H1 (cell line): ENCODE data around the gene LAMA3. TPM values are rescaled to one million over a fixed set of nuclear protein-coding genes. Genes with fewer than 3 reads are reported as not detected.

ENCODE experiments used
- CTCF ChIA-PET: fragments of 300-600 bp; sonication (Branson Sonifier 250); formaldehyde crosslinking; loops from one replicate; lab custom pipeline; 2021; ENCODE audit not compliant: partially characterized antibody; lab: Charles Lee
- POLR2A ChIA-PET: fragments of 300-600 bp; sonication (Branson Sonifier 250); formaldehyde crosslinking; loops from one replicate; lab custom pipeline; 2021; ENCODE audit warnings: inconsistent platforms; ENCODE audit not compliant: partially characterized antibody; lab: Charles Lee
- DNase-seq, 2 experiments: peaks; one replicate each; pipeline versions ENCODE4 v3.0.0 to v3.0.0-alpha.2; 2010 to 2022; ENCODE audit warnings: low spot score in 2 of 2, low read depth in 1 of 2, mixed read lengths in 1 of 2
- FAIRE-seq: peaks from 2 replicates; lab custom pipeline; 2011; peaks lifted over from hg19 to GRCh38; lab: Jason Lieb, UNC
- H2AFZ ChIP-seq: 2 replicates; pipeline ENCODE4 v1.8.1; 2012; ENCODE audit warnings: low read length, inconsistent platforms
- H2AK5ac ChIP-seq: 2 replicates; pipeline ENCODE4 v1.6.1; 2013; ENCODE audit warnings: low read depth, low read length
- H2BK120ac ChIP-seq: replicated peaks from 2 replicates; pipeline ENCODE3; 2013; ENCODE audit warnings: low read depth, low read length, inconsistent platforms
- H2BK12ac ChIP-seq: 2 replicates; pipeline ENCODE4 v1.6.1; 2013; ENCODE audit warnings: low read depth, low read length
- H2BK15ac ChIP-seq: 2 replicates; pipeline ENCODE4 v1.6.1; 2013; ENCODE audit warnings: low read length
- H2BK20ac ChIP-seq: 2 replicates; pipeline ENCODE4 v1.6.1; 2013; ENCODE audit warnings: low read length
- H2BK5ac ChIP-seq: 2 replicates; pipeline ENCODE4 v1.6.1; 2013; ENCODE audit warnings: low read depth, low read length
- H3K14ac ChIP-seq: 2 replicates; pipeline ENCODE4 v1.6.1; 2013; ENCODE audit warnings: inconsistent platforms; ENCODE audit not compliant: insufficient read length
- H3K18ac ChIP-seq: 2 replicates; pipeline ENCODE4 v1.6.1; 2013; ENCODE audit warnings: low read length; ENCODE audit errors: extremely low read depth
- H3K23ac ChIP-seq: 2 replicates; pipeline ENCODE4 v1.6.1; 2013; ENCODE audit warnings: inconsistent platforms; ENCODE audit not compliant: insufficient read length
- H3K23me2 ChIP-seq: 2 replicates; pipeline ENCODE4 v1.6.1; 2013; ENCODE audit warnings: low read depth, low read length
- H3K27ac ChIP-seq: 2 replicates; pipeline ENCODE4 v1.6.1; 2011; ENCODE audit warnings: low read depth, low read length, inconsistent platforms
- H3K27me3 ChIP-seq, 4 experiments: replicated peaks in 1 of 4; 1 replicate in 1 of 4; 2 replicates in 3 of 4; pipeline versions ENCODE4 v1.6.1 to v1.8.1; 2011 to 2013; ENCODE audit warnings: low read length in 3 of 4, mild to moderate bottlenecking in 3 of 4, inconsistent platforms in 2 of 4, mixed read lengths in 2 of 4, moderate library complexity in 1 of 4; ENCODE audit not compliant: control insufficient read depth in 3 of 4, insufficient read depth in 3 of 4; ENCODE audit errors: extremely low read depth in 1 of 4
- H3K36me3 ChIP-seq, 4 experiments: 2 replicates each; pipeline versions ENCODE4 v1.6.1 to v1.8.1; 2011 to 2013; ENCODE audit warnings: mild to moderate bottlenecking in 4 of 4, low read length in 3 of 4, moderate library complexity in 2 of 4, control low read depth in 1 of 4, inconsistent platforms in 1 of 4; ENCODE audit not compliant: insufficient read depth in 4 of 4, control insufficient read depth in 2 of 4
- H3K4ac ChIP-seq: replicated peaks from 2 replicates; pipeline ENCODE3; 2013; ENCODE audit warnings: low read length, low read depth, mixed read lengths, inconsistent platforms; ENCODE audit not compliant: insufficient read length
- H3K4me1 ChIP-seq, 4 experiments: replicated peaks in 1 of 4; 1 replicate in 1 of 4; 2 replicates in 3 of 4; pipeline versions ENCODE4 v1.6.1 to v1.8.1; 2011 to 2013; ENCODE audit warnings: low read length in 3 of 4, inconsistent platforms in 2 of 4, mixed read lengths in 1 of 4; ENCODE audit not compliant: insufficient read depth in 4 of 4, control insufficient read depth in 3 of 4
- H3K4me2 ChIP-seq, 2 experiments: 2 replicates each; pipeline versions ENCODE4 v1.6.1 to v1.8.1; 2011 to 2013; ENCODE audit warnings: low read depth in 2 of 2, low read length in 2 of 2, control low read depth in 1 of 2, inconsistent platforms in 1 of 2, mild to moderate bottlenecking in 1 of 2; ENCODE audit not compliant: insufficient read depth in 1 of 2
- H3K4me3 ChIP-seq, 4 experiments: fragments of 200-600, 300-600 bp in 1 of 4; sonication (generic), shearing (Covaris generic), sonication (Bioruptor Twin) in 1 of 4; 2 replicates each; pipeline versions ENCODE4 v1.5.1 to v1.8.1; 2011 to 2016; ENCODE audit warnings: low read length in 4 of 4, low read depth in 3 of 4, control low read depth in 2 of 4, inconsistent platforms in 2 of 4, mild to moderate bottlenecking in 2 of 4, mixed read lengths in 1 of 4, moderate library complexity in 1 of 4; ENCODE audit not compliant: insufficient read depth in 2 of 4; ENCODE audit errors: extremely low read depth in 1 of 4
- H3K56ac ChIP-seq: replicated peaks from 2 replicates; pipeline ENCODE3; 2013; ENCODE audit warnings: low read depth, mild to moderate bottlenecking, mixed read lengths, low read length, inconsistent platforms; ENCODE audit not compliant: insufficient read length
- H3K79me1 ChIP-seq: 2 replicates; pipeline ENCODE4 v1.6.1; 2013; ENCODE audit warnings: low read depth, low read length, control low read depth
- H3K79me2 ChIP-seq, 2 experiments: 2 replicates each; pipeline versions ENCODE4 v1.6.1 to v1.8.1; 2012 to 2013; ENCODE audit warnings: low read length in 2 of 2, mild to moderate bottlenecking in 2 of 2, inconsistent platforms in 1 of 2; ENCODE audit not compliant: insufficient read depth in 2 of 2, control insufficient read depth in 1 of 2
- H3K9ac ChIP-seq, 4 experiments: replicated peaks in 1 of 4; 1 replicate in 1 of 4; 2 replicates in 3 of 4; pipeline versions ENCODE4 v1.6.1 to v1.8.1; 2011 to 2013; ENCODE audit warnings: low read depth in 3 of 4, low read length in 3 of 4, control low read depth in 2 of 4, mild to moderate bottlenecking in 2 of 4, moderate library complexity in 2 of 4, inconsistent platforms in 1 of 4; ENCODE audit errors: extremely low read depth in 1 of 4
- H3K9me3 ChIP-seq, 2 experiments: 2 replicates each; pipeline versions ENCODE4 v1.6.1 to v1.8.1; 2012 to 2013; ENCODE audit warnings: mild to moderate bottlenecking in 2 of 2, moderate library complexity in 2 of 2, control low read depth in 1 of 2, inconsistent platforms in 1 of 2, low read depth in 1 of 2, low read length in 1 of 2, mixed read lengths in 1 of 2; ENCODE audit not compliant: insufficient read depth in 2 of 2
- H4K20me1 ChIP-seq, 2 experiments: replicated peaks in 1 of 2; 2 replicates each; pipeline versions ENCODE3 to v1.8.1; 2011 to 2013; ENCODE audit warnings: inconsistent platforms in 2 of 2, low read length in 2 of 2, mild to moderate bottlenecking in 1 of 2; ENCODE audit not compliant: insufficient read depth in 2 of 2, control insufficient read depth in 1 of 2
- H4K5ac ChIP-seq: 2 replicates; pipeline ENCODE4 v1.6.1; 2013; ENCODE audit warnings: low read length, low read depth, mixed read lengths, inconsistent platforms; ENCODE audit not compliant: insufficient read length
- H4K8ac ChIP-seq: 2 replicates; pipeline ENCODE4 v1.8.0; 2013; ENCODE audit warnings: mild to moderate bottlenecking, moderate library complexity, low read length, inconsistent platforms; ENCODE audit not compliant: insufficient read depth; ENCODE audit errors: extremely low read depth
- H4K91ac ChIP-seq: replicated peaks from 2 replicates; pipeline ENCODE3; 2013; ENCODE audit warnings: low read length, mixed read lengths, inconsistent platforms; ENCODE audit not compliant: insufficient read length
- JUN ChIP-seq: IDR thresholded peaks from 2 replicates; pipeline ENCODE4 v1.6.1; 2011; ENCODE audit warnings: low read depth, mild to moderate bottlenecking, improper control_type of control experiment, low read length
- TAF7 ChIP-seq: optimal IDR thresholded peaks from 2 replicates; pipeline ENCODE3; 2011; ENCODE audit warnings: low read depth, mild to moderate bottlenecking, inconsistent platforms, low read length, moderate library complexity, borderline replicate concordance
- WGBS, 2 experiments: shearing (Covaris generic) in 1 of 2; methylation state at CpG; one replicate each; pipeline versions ENCODE4 v1.1.6 to v1.1.7; 2013 to 2015; ENCODE audit warnings: low lambda C conversion rate in 2 of 2, mixed read lengths in 2 of 2, inconsistent platforms in 1 of 2, low coverage in 1 of 2, missing lambda C conversion rate in 1 of 2; ENCODE audit not compliant: insufficient replicate concordance in 2 of 2, insufficient coverage in 1 of 2, insufficient read length in 1 of 2; ENCODE audit errors: extremely low coverage in 1 of 2, missing lambda C conversion rate in 1 of 2; 5-methylcytosine and 5-hydroxymethylcytosine counted together
- polyA plus RNA-seq, 7 experiments: library from polyadenylated mRNA; depleted of rRNA in 3 of 7; stranded (reverse) in 5 of 7; unstranded in 2 of 7; fragments of >200 nt in 5 of 7; fragments of 200-250 nt in 2 of 7; gene quantifications; 1 replicate in 5 of 7; 2 replicates in 1 of 7; 4 replicates in 1 of 7; pipeline versions ENCODE4 v1.2.1 to v1.2.3, GENCODE V29; 2011 to 2013; ENCODE audit warnings: missing spikeins in 2 of 7, mixed read lengths in 2 of 7
- total RNA-seq: library from RNA; stranded (reverse); fragmentation: NEBNext Ultra II Directional; extraction: Animal tissue kit (Norgen Biotek cat#: 25700); gene quantifications from 2 replicates; pipeline ENCODE4 v1.2.1, GENCODE V29; 2021

Gene LAMA3
- total and polyA plus RNA-seq, 2 of the 8 experiments (the other 6 are each of a cell fraction or from before 2014, with no cell fraction given): 0.76 to 5.0 TPM

DNA sequence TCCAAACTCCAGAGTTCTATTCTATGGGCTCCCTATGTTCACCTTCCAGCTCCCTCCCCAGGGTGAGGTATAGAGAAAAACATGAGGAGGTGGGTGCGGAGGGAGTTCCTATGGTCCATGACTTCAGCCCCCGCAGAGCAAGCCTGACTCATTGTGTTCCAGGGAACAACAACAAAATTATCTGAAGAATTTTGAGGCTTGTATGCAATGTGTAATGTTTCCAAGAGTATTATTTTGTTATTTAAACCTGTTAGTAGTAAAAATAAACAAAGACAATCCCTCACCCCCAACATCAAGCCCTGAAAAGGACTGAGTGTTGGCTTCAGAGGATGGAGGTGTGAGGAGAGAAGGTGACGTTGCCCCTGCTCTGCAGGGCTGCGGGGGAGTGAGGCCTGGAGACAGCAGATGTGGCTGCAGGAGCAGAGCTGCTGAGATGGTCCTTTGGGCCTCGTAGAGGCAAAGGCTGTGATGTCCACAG, 29.0 kb downstream of the LAMA3 start:
- H3K79me1 ChIP-seq: no peaks in the 10 kb centered on the region
- H3K4me3 ChIP-seq: no peak overlapping the region
- ChIA-PET CTCF (interaction anchor here (0.8 kb wide), 1 partner anchor 15 kb away, joined by 4 read pairs; no protein-coding TSS in a partner anchor), POLR2A (no interaction called here)
- no peaks in the 10 kb centered on the region for H3K36me3 ChIP-seq
- no peak overlapping the region for H2AFZ ChIP-seq
- H3K56ac ChIP-seq: no peak overlapping the region
- no peak for DNase-seq
- TF ChIP-seq JUN (no peak), TAF7 (no peak)
- no peak overlapping the region for H3K23ac ChIP-seq
- no peak overlapping the region for H3K18ac ChIP-seq
- H3K27me3 ChIP-seq: no peaks in the 10 kb centered on the region
- no peak overlapping the region for H2BK5ac ChIP-seq
- WGBS, 2 experiments: 87% methylated on average over 5 of the region's 5 CpGs; no CpG with 5 or more reads in 1 of the 2 experiments
- peak overlapping the region; percentile 72; the same call in 1 of the 2 replicates for H2BK12ac ChIP-seq
- H3K79me2 ChIP-seq: no peaks in the 10 kb centered on the region
- H4K8ac ChIP-seq: no peak overlapping the region
- no peaks in the 10 kb centered on the region; a peak in 1 of 7 replicates for H3K4me1 ChIP-seq
- no peak overlapping the region for H2BK15ac ChIP-seq
- H3K9ac ChIP-seq: no peak overlapping the region
- FAIRE-seq: no peak
- H3K27ac ChIP-seq: no peak overlapping the region
- no peak overlapping the region for H3K14ac ChIP-seq
- no peaks in the 10 kb centered on the region for H4K20me1 ChIP-seq
- no peak overlapping the region for H2BK120ac ChIP-seq
- H2AK5ac ChIP-seq: no peak overlapping the region
- no peak overlapping the region for H3K4me2 ChIP-seq
- no peak overlapping the region for H4K91ac ChIP-seq
- H3K4ac ChIP-seq: no peak overlapping the region
- H2BK20ac ChIP-seq: no peak overlapping the region
- no peaks in the 10 kb centered on the region for H3K23me2 ChIP-seq
- no peaks in the 10 kb centered on the region for H3K9me3 ChIP-seq
- H4K5ac ChIP-seq: no peak overlapping the region
